ENCODE data around the gene ILKAP.

The ILKAP gene

GRCh38 chr2:238247841-238248453, 44.5 kb upstream of the ILKAP start:
- TF ChIP-seq CTCF (IDR thresholded peaks at IDR 0.05): no peak
- Histone ChIP-seq H3K4me1 (ENCODE audit: control insufficient read depth in 1 of 2, insufficient read depth in 1 of 2, low read depth in 1 of 2, low read length in 1 of 2) (peaks cover 0 to 6% of the 10 kb centered on the region in 2 experiments), H3K27me3 (peaks cover 3% of the 10 kb centered on the region), H3K36me3 (peaks cover 33% of the 10 kb centered on the region), H3K27ac (no peak overlapping the region), H3K9me3 (no peaks in the 10 kb centered on the region), H3K4me3 (ENCODE audit: low read depth in 1 of 2, low read length in 1 of 2) (no peak overlapping the region)

DNA sequence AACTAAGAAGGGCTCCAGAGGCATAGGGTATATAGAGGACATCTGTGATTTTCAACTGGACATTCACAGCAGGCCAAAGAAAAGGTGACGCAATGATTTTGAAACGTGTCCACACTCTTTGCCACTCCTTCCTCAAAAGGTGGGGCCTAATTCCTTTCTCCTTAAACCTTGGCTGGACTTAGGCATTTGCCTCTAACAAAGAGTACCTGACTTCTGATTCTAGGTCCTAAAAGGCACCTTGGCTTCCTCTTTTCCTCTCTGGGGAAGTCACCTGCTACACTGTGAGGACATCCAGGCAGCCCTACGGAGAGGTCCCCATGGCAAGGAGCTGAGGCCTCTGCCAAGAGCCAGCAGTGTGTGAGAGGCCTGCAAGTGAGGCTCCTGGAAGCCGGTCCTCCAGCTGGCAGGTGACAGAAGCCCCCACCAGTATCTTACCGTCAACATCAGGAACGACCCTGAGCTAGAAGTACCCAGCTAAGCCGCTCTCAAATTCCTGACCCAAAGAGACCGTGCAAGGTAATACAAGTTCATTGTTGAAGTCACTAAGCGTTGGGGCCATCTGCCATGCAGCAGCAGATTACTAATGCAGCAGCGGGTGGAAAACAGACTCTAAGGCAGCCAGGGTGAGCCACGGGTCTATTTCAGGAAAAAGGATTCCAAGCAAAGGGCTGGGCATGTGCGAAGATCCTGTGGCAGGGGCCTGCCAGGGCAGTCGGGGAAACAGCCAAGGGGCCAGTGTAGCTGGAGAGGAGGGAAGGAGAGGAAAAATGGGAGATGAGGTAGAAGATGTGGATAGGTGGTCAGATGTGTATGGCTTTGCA, 43.7 kb upstream of the ILKAP start:
- no peak overlapping the region for H3K27ac ChIP-seq
- TF ChIP-seq CTCF (IDR thresholded peaks at IDR 0.05): no peak
- H3K4me1 ChIP-seq (ENCODE audit: control insufficient read depth in 1 of 2, insufficient read depth in 1 of 2, low read depth in 1 of 2, low read length in 1 of 2): peaks cover 0 to 6% of the 10 kb centered on the region in 2 experiments
- peaks cover 11% of the 10 kb centered on the region for H3K27me3 ChIP-seq
- peaks cover 26% of the 10 kb centered on the region for H3K36me3 ChIP-seq
- no peak overlapping the region for H3K4me3 ChIP-seq (ENCODE audit: low read depth in 1 of 2, low read length in 1 of 2)
- H3K9me3 ChIP-seq: no peaks in the 10 kb centered on the region

- Histone ChIP-seq H3K27me3 (peaks cover 41% of the 10 kb centered on the region), H3K4me3 (ENCODE audit: low read depth in 1 of 2, low read length in 1 of 2) (no peak overlapping the region), H3K4me1 (ENCODE audit: control insufficient read depth in 1 of 2, insufficient read depth in 1 of 2, low read depth in 1 of 2, low read length in 1 of 2) (peaks cover 15 to 16% of the 10 kb centered on the region in 2 experiments), H3K27ac (no peak overlapping the region), H3K9me3 (no peaks in the 10 kb centered on the region), H3K36me3 (peaks cover 12% of the 10 kb centered on the region)
- TF ChIP-seq CTCF (IDR thresholded peaks at IDR 0.05): no peak
These were observed 40.7 kb upstream of the ILKAP start for GRCh38 chr2:238244151-238244550.

- Histone ChIP-seq H3K27me3 (peaks cover 47% of the 10 kb centered on the region), H3K4me3 (ENCODE audit: low read depth in 1 of 2, low read length in 1 of 2) (no peak overlapping the region), H3K36me3 (peaks cover 12% of the 10 kb centered on the region), H3K9me3 (no peaks in the 10 kb centered on the region), H3K4me1 (ENCODE audit: control insufficient read depth in 1 of 2, insufficient read depth in 1 of 2, low read depth in 1 of 2, low read length in 1 of 2) (peaks cover 20 to 21% of the 10 kb centered on the region in 2 experiments), H3K27ac (no peak overlapping the region)
- no peak for TF ChIP-seq CTCF (IDR thresholded peaks at IDR 0.05)
These were observed 40.1 kb upstream of the ILKAP start for GRCh38 chr2:238243496-238244076.

DNA sequence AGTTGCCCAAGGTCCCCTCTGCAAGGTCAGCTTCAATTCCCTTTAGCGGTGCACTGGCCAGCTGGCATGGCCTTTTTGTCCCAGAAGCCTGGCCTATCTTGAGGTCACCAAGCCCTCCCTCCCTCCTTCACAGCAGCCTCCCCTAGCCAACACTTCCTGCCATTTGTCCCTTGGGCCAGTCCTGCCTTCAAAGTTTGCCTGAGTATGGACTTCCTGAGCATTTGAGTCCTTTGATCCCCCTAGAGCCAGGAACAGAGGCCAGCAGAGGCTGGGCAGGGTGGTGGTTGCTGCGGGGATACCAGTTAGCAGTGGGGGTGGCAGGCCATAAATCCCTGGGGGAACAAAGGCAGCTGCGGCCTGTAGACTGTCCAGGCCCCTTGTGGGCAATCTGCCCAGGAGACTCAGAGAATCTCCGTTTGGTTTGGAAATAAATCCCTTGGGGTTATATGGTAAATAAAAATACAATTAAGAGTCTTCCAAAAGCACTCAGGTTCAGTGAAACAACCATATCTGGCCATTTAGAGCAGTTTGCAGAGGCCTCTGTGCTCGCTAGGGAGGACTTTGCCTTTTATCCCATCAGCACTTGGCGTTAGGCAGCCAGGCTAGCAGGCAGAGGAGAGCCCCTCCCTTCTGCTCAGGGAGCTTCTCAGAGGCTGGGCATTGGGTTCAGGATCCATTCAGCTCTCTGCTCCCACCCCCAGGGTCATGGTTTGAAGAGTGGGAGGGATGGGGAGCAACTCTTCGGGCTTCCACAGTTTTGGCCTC, 39.4 kb upstream of the ILKAP start:
- no peaks in the 10 kb centered on the region for H3K9me3 ChIP-seq
- H3K27ac ChIP-seq: no peak overlapping the region
- peaks cover 20 to 21% of the 10 kb centered on the region in 2 experiments for H3K4me1 ChIP-seq (ENCODE audit: control insufficient read depth in 1 of 2, insufficient read depth in 1 of 2, low read depth in 1 of 2, low read length in 1 of 2)
- H3K4me3 ChIP-seq (ENCODE audit: low read depth in 1 of 2, low read length in 1 of 2): no peak overlapping the region
- H3K27me3 ChIP-seq: peaks cover 54% of the 10 kb centered on the region
- peaks cover 12% of the 10 kb centered on the region for H3K36me3 ChIP-seq
- no peak for TF ChIP-seq CTCF (IDR thresholded peaks at IDR 0.05)

Measured in neutrophil (primary cell).